Measurements from ENCODE around the gene CNOT3.

Gene CNOT3

GRCh38 chr19:54196536-54196935 lies 59.0 kb downstream of the CNOT3 start:
- DNase-seq, result no peak

GRCh38 chr19:54197121-54197520 lies 59.6 kb downstream of the CNOT3 start:
- no peak for DNase-seq

DNA sequence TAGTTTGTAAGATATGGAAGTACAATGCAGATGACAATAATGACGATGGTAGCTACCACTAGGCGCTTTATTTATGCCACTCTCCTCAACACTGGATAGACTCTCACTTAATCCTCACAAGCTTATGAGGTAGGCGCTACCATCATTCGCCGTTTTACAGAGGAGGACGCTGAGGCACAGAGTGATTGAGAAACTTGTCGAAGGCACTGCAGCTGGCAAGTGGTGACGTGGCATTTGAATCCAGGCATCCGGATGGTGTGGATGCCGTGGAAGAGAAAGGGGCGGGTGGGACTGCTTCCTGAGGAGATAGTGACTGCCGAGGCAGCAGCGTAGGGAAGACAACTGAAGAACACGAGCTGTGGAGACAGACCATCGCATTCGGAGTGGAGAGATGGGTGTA lies 61.8 kb downstream of the CNOT3 start:
- DNase-seq, result no peak

DNA sequence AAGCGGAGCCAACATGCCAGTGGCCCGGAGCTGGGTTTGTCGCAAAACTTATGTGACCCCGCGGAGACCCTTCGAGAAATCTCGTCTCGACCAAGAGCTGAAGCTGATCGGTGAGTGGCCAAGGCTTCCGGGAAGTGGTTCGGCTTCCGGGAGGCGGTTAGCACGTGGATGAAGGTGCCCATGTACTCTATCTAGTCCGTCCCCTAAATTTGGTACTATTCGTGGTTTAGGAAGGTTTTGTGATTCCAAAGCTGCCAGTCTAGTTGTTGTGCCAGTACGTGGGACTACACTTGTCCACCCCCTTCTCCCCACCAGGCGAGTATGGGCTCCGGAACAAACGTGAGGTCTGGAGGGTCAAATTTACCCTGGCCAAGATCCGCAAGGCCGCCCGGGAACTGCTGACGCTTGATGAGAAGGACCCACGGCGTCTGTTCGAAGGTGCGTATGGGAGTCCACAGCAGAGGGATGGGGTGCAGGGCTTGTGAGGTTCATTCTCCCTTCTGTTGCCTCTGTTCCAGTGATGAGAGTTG lies 63.7 kb downstream of the CNOT3 start:
- no peak for DNase-seq

- no peak for DNase-seq
These were observed 64.4 kb downstream of the CNOT3 start for GRCh38 chr19:54201980-54202379.

DNA sequence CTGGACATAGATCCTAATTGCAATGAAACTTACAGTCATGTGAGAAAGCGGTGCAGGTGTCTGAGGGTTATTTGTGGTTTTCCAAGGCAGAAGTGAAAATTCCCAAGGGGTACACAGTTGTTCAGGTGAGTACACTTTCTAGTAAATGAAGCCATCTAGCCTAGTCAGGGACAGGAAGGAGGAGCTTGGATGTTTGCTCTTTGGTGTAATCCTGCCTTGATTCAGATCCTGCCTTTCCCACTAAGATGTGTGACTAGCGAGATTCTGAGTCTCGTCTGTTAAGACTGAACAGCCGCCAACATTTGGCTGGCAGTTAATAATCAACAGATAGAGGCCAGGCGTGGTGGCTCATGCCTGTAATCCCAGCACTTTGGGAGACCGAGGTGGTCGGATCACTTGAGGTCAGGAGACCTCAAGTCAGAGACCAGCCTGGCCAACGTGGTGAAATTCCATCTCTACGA lies 65.6 kb downstream of the CNOT3 start:
- DNase-seq, result no peak

DNA sequence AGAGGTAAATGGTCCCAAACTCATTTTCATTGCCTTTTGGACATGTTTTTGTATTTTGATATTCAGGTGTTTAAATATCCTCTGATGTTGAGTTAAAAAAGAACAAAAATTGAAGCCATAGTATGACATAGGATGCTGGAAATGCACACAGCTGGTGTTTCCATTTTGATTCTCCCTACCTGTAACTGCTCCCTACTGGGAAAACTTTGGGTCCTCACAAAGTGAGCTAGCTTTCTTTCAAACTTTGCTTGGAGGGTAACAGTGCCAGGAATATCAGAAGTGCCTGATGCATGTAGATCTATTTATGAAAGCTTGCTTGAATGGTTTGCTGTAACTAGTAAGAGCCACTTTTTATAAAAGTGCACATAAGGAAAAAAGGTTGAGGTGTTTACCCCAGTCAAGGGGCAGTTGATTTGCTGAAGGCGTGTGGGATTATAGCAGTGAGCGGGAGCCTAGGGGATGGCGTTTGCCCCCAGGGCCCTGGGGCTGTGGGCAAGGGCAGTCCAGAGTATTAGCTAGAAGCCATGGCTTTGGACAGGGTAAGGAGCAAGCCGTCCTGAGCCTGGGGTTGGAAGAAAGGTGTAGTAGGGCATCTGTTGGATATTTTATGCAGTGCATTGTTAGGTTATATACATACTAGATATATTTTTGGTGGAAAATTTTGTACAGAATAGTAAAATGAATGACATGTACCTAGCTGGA lies 67.4 kb downstream of the CNOT3 start:
- DNase-seq, result no peak

All from stimulated activated CD4-positive, alpha-beta T cell treated with anti-CD3 and anti-CD28 coated beads, Interleukin-15, amount 100 ng/mL, for 24 hours (primary cell).